ENCODE measurements around the gene ZFHX3.

The ZFHX3 gene

GRCh38 chr16:73040735-73041402 lies 7.1 kb downstream of the ZFHX3 start:
- no peak for DNase-seq (ENCODE audit: low read depth in 2 of 3, low spot score in 2 of 3)

GRCh38 chr16:73040136-73040535 lies 7.8 kb downstream of the ZFHX3 start:
- no peak for DNase-seq (ENCODE audit: low read depth in 2 of 3, low spot score in 2 of 3)

DNA sequence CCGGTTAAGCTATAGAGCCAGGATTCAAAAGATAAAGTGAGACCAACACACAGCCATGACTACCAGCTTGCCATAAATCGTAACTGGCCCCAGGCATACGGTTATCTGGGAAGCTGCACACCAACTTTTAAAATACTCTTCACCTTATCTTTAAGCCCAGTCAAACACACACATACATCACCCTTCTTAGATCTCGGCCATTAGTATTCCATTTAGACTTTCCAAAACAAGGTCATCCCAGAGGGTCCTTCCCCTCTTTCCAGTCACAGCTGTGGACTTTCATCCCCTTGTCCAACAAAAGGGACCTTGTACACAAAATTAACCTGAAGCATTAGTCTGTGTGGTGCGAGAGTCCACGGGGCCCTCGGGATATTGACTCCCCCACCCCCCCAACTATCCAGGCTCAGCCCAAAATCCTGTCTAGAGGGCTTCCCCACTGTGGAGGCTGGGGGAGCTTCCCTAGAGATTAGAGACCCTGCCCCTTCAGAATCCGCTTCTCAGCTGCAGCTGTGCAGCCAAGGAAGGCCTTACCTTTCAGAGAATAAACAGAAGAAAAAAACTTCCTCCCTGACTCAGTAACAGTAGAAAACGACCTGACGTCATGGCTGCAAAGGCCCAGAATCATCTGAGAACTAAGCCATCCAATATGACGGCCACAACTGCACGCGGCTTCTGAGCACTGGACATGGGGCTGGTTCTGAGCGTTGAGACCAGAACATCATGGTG lies 9.9 kb downstream of the ZFHX3 start:
- no peak for DNase-seq (ENCODE audit: low read depth in 2 of 3, low spot score in 2 of 3)

- DNase-seq (ENCODE audit: low read depth in 2 of 3, low spot score in 2 of 3) = no peak
These were observed 10.6 kb downstream of the ZFHX3 start for GRCh38 chr16:73037331-73037745.

DNA sequence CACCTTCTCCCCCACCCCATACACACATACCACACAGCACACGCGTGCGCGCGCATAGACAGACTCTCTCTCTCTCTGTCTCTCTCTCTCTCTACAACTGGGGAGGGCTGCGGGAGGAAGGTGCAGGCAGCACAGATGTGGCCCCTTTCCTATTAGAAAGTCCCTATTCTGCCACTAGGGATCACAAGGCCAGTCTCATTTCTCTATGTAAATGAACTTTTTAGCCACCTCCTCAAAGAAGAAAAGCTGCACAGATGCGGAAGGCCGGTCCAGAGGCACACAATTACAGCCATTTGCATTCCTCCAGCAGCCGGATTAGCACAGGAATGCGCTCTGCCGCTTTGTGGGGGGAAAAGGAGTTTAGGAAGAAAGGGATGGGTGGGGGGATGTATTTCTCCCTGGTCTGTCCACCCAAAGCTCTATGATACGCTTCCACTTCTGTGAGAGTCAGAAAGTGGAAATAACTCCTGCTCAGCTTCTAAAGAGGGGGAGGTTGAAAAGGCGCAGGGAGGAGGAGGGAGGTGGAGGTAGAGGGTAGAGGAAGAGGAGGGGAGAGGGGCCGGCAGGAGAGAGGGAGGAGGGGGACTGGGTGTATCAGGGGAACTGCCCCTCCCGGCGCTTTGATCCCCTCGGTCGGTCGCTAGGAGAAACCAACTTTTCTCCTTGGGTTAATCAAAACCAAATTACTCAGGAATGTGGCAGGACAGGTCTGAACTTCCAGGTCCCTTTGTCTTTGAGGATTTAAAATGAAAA lies 11.7 kb downstream of the ZFHX3 start:
- no peak for DNase-seq (ENCODE audit: low read depth in 2 of 3, low spot score in 2 of 3)

- DNase-seq (ENCODE audit: low read depth in 2 of 3, low spot score in 2 of 3) = no peak
These were observed 13.6 kb downstream of the ZFHX3 start for GRCh38 chr16:73034374-73034773.

GRCh38 chr16:73033271-73033998 lies 14.5 kb downstream of the ZFHX3 start:
- DNase-seq (ENCODE audit: low read depth in 2 of 3, low spot score in 2 of 3) = no peak

DNA sequence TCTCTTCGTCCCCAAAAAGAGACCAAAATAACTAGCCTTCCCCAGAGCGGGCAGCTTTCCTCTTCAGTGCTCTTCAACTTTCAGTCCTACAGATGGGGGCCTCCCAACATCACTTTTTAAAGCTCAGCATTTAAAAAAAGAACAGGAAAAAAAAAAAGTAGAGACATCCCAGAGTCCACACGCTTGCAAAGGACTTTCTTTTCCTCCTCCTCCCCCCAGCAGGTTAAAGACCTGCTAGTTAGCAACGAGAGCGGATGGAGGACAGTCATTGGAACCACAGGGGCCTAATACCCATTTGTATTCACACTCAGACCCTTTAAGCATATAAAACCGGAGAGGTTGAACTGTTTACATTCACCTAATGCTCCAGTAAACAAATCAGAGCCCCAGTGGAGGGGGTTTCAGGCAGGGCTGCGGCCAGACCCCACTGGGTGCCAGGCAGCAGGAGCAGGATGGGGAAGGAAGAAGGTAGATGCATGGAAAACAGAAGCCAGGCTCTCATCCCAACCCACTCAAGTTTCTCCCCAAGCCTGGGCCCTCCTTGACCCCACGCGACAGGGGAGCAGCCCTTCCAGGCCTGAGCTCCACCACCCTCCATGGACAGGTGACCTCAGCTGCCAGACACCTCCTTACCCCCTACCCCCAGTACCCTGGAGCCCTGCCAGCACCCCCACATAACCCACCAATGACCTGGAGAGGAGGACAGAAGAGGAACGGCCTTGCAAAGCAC lies 15.2 kb downstream of the ZFHX3 start:
- no peak for DNase-seq (ENCODE audit: low read depth in 2 of 3, low spot score in 2 of 3)

DNA sequence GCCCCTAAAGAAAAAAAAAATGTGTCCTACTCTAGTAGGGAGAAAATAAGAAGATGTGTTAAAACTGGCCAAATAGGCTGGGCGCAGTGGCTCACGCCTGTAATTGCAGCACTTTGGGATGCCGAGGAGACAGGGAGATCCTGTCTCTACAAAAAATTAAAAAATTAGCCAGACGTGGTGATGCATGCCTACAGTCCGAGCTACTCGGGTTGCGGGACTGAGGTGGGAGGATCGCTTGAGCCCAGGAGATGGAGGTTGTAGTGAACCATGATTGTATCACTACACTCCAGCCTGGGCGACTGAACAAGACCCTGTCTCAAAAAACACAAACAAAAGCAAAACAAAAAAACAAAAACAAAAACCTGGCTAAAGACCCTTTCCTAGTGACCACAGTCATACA lies 15.9 kb downstream of the ZFHX3 start:
- no peak for DNase-seq (ENCODE audit: low read depth in 2 of 3, low spot score in 2 of 3)

- DNase-seq (ENCODE audit: low read depth in 2 of 3, low spot score in 2 of 3) = no peak
These were observed 16.6 kb downstream of the ZFHX3 start for GRCh38 chr16:73031155-73031866.

GRCh38 chr16:73028721-73029361 lies 19.1 kb downstream of the ZFHX3 start:
- DNase-seq (ENCODE audit: low read depth in 2 of 3, low spot score in 2 of 3) = no peak

DNA sequence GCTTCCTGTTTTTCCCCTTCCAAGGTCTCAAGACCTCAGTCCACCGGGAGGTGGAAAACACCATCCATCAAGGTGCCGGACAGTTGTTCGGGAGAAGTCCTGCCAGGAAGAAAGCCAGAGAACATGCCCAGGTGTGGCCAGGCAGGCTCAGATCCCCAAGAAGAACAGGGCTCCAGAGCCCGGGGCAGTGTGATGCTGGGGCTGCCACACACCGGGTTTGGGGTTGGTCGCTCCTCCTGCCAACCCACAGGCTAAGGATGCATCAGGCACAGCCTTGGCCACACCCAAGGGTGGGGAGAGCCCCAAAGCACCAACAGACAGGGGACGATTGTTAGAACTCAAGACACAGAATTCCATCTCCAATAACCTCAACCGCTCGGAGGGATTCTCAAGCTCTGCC lies 19.7 kb downstream of the ZFHX3 start:
- DNase-seq (ENCODE audit: low read depth in 2 of 3, low spot score in 2 of 3) = no peak

- DNase-seq (ENCODE audit: low read depth in 2 of 3, low spot score in 2 of 3) = no peak
These were observed 20.2 kb downstream of the ZFHX3 start for GRCh38 chr16:73027685-73028111.

GRCh38 chr16:73026754-73027684 lies 20.9 kb downstream of the ZFHX3 start:
- DNase-seq (ENCODE audit: low read depth in 2 of 3, low spot score in 2 of 3) = no peak

DNA sequence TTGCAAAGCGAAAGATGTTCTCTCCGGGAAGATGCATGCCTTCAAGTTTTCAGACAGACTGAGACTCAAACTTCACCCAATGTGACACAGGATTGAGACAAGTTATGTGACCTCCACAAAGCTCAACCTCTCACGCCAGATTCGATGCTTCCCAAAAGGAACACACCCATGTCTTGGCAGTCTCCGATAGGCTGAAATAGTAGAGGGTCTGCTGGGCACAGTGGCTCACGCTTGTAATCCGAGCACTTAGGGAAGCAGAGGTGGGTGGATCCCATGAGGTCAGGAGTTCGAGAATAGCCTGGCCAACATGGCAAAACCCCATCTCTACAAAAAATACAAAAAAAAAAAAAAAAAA lies 22.1 kb downstream of the ZFHX3 start:
- no peak for DNase-seq (ENCODE audit: low read depth in 2 of 3, low spot score in 2 of 3)

DNA sequence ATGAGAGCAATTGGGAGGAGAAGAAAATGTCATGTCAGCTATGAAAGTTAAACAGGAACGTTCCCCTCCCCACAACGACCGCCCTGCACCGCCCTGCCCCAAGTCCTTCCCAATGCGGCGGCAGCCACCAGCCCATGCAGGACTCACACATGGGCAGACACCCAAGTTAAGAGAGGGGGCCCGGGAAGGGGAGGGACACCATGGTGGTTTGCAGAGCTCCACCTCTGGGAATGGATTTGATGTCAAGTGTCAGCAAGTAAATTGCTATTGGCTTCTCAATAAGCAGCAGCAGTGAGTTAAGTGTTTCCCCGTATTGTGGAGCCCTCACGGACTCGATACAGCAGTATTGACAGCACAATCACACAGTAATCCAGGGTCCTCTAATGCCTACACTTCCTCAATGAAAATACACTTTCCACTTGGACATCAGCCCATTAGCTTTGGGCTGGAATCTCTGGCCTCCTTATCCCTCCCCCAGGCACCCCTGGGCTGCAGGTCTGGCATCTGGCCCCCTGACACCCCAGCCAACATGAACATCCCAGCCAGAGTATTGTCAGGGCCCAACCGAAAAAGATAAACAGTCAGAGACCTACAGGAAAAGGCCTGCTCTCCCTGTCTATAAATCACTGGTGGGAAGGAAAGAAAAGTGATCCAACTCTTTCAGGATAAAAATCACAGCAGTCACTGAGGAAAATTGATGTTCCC lies 22.6 kb downstream of the ZFHX3 start:
- no peak for DNase-seq (ENCODE audit: low read depth in 2 of 3, low spot score in 2 of 3)

- no peak for DNase-seq (ENCODE audit: low read depth in 2 of 3, low spot score in 2 of 3)
These were observed 23.3 kb downstream of the ZFHX3 start for GRCh38 chr16:73024571-73025105.

Measured in activated CD8-positive, alpha-beta memory T cell treated with anti-CD3 and anti-CD28 coated beads for 48 hours (primary cell).